GM12892 (cell line): ENCODE measurements around the gene CNOT11.

Experiments
- POLR2A ChIP-seq: IDR thresholded peaks from 2 replicates; pipeline ENCODE4 v1.6.1; 2011; ENCODE audit warnings: low read depth, low read length, control low read depth
- POLR2AphosphoS5 ChIP-seq: IDR thresholded peaks from 2 replicates; pipeline ENCODE4 v1.6.1; 2011; ENCODE audit warnings: low read depth, low read length, control low read depth
- TAF1 ChIP-seq: IDR thresholded peaks from 2 replicates; pipeline ENCODE4 v1.6.1; 2011; ENCODE audit warnings: low read depth, mild to moderate bottlenecking, control low read depth, low read length, borderline replicate concordance

GRCh38 chr2:101255501-101255900 is 2.8 kb downstream of the CNOT11 start:
- no peak for TF ChIP-seq POLR2AphosphoS5
- no peak for TF ChIP-seq POLR2A
- TF ChIP-seq TAF1: no peak
